Measurements from ENCODE around the gene VASP.

DNA sequence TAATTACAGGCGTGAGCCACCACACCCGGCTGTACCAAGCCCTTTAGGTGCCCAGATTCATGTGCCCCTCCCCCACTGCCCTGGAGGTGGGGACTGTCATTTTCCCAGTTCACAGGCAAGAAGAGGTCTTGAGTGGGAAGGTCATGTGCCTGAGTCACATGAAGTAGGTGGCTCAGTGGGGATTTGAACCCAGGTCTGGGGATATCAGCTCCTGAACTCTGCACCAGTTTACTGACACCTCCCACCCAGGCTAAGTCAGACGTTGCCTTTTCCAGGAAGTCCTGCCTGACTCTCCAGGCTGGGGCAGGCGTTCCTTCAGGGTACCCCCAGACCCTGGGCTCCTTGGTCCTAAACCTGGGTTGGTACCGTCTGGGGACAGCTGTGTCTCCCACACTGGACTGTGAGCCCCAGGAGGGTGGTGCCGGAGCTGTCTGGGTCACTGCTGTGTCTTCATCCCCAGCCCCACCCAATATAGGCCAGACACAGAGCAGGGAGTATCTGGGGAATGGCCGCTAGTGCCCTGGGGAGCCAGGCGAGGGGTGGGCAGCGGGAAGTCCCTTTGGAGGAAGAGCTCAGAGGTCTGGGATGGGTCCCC is 8.6 kb downstream of the VASP start:
- no peak for TF ChIP-seq MAZ (IDR thresholded peaks at IDR 0.05; ENCODE audit: borderline replicate concordance, low read depth, low read length)
- TF ChIP-seq MYC (IDR thresholded peaks at IDR 0.05; ENCODE audit: borderline replicate concordance, low read length): no peak
- no peak for TF ChIP-seq RAD21 (conservative IDR thresholded peaks at IDR 0.05 in 1 of 2, IDR thresholded peaks at IDR 0.05 in 1 of 2)
- no peak for TF ChIP-seq POLR2A (IDR thresholded peaks at IDR 0.05; ENCODE audit: low read length)
- no peak for TF ChIP-seq EP300 (IDR thresholded peaks at IDR 0.05)
- TF ChIP-seq, protein P1, sequence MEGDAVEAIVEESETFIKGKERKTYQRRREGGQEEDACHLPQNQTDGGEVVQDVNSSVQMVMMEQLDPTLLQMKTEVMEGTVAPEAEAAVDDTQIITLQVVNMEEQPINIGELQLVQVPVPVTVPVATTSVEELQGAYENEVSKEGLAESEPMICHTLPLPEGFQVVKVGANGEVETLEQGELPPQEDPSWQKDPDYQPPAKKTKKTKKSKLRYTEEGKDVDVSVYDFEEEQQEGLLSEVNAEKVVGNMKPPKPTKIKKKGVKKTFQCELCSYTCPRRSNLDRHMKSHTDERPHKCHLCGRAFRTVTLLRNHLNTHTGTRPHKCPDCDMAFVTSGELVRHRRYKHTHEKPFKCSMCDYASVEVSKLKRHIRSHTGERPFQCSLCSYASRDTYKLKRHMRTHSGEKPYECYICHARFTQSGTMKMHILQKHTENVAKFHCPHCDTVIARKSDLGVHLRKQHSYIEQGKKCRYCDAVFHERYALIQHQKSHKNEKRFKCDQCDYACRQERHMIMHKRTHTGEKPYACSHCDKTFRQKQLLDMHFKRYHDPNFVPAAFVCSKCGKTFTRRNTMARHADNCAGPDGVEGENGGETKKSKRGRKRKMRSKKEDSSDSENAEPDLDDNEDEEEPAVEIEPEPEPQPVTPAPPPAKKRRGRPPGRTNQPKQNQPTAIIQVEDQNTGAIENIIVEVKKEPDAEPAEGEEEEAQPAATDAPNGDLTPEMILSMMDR (IDR thresholded peaks at IDR 0.05): no peak
- no peak; the same call in 1 of the 2 replicates for TF ChIP-seq POLR2AphosphoS2 (conservative IDR thresholded peaks at IDR 0.05; ENCODE audit: low read length)

Data from A549 (cell line).